GM19239 (cell line): ENCODE results near the gene UBAP1L.

ENCODE experiments used
- DNase-seq: peaks from one replicate; pipeline ENCODE4 v3.0.0; 2011; ENCODE audit warnings: low spot score; ENCODE audit not compliant: insufficient read length
- FAIRE-seq: peaks from 2 replicates; lab custom pipeline; 2011; peaks lifted over from hg19 to GRCh38; lab: Jason Lieb, UNC

The UBAP1L gene

GRCh38 chr15:65068403-65068788 lies 46.6 kb downstream of the UBAP1L start:
- FAIRE-seq (no peak), DNase-seq (no peak)

GRCh38 chr15:65067645-65068402 lies 47.2 kb downstream of the UBAP1L start, which contains the start of gene RASL12:
Gene RASL12, minus strand, starts transcription at chr15:65067991. Its CDS starts 156 bp downstream, at chr15:65067835.
- FAIRE-seq = no peak
- no peak for DNase-seq

GRCh38 chr15:65067317-65067644 lies 47.7 kb downstream of the UBAP1L start:
- FAIRE-seq (no peak), DNase-seq (no peak)

GRCh38 chr15:65066635-65067316 lies 48.2 kb downstream of the UBAP1L start:
- DNase-seq = no peak
- no peak for FAIRE-seq

- FAIRE-seq (no peak), DNase-seq (no peak)
Measured at GRCh38 chr15:65066001-65066634, 48.9 kb downstream of the UBAP1L start.

- no peak for FAIRE-seq
- DNase-seq = no peak
Measured at GRCh38 chr15:65062726-65063125, 52.3 kb downstream of the UBAP1L start.

GRCh38 chr15:65062061-65062460 lies 52.9 kb downstream of the UBAP1L start:
- DNase-seq (no peak), FAIRE-seq (no peak)

GRCh38 chr15:65060641-65061397 lies 54.2 kb downstream of the UBAP1L start:
- no peak for DNase-seq
- FAIRE-seq = no peak

GRCh38 chr15:65059931-65060596 lies 54.9 kb downstream of the UBAP1L start:
- FAIRE-seq (no peak), DNase-seq (no peak)

GRCh38 chr15:65059369-65059750 lies 55.6 kb downstream of the UBAP1L start:
- no peak for DNase-seq
- no peak for FAIRE-seq

GRCh38 chr15:65058394-65059368 lies 56.3 kb downstream of the UBAP1L start:
- no peak for FAIRE-seq
- DNase-seq = no peak

GRCh38 chr15:65057549-65057940 lies 57.5 kb downstream of the UBAP1L start:
- DNase-seq (no peak), FAIRE-seq (no peak)

GRCh38 chr15:65056868-65057548 lies 58.0 kb downstream of the UBAP1L start:
- FAIRE-seq = no peak

GRCh38 chr15:65056106-65056505 lies 58.9 kb downstream of the UBAP1L start:
- no peak for DNase-seq
- no peak for FAIRE-seq

More at GRCh38 chr15:65056868-65057548, 58.0 kb downstream of the UBAP1L start:
- DNase-seq = no peak

- no peak for DNase-seq
- no peak for FAIRE-seq
Measured at GRCh38 chr15:65055201-65055870, 59.7 kb downstream of the UBAP1L start.

- peak; percentile 78 for DNase-seq
- FAIRE-seq = peak; percentile 78
Measured at GRCh38 chr15:65054333-65055200, 60.4 kb downstream of the UBAP1L start.

- FAIRE-seq = no peak
- DNase-seq = no peak
Measured at GRCh38 chr15:65052956-65053355, 62.0 kb downstream of the UBAP1L start.
